ENCODE results near the gene C6orf141.

C6orf141 gene

GRCh38 chr6:49540614-49541013 lies 9.9 kb upstream of the C6orf141 start:
- peak; percentile 21 for DNase-seq (ENCODE audit: low spot score)

- DNase-seq (ENCODE audit: low spot score) = peak; percentile 76
These were observed 9.2 kb upstream of the C6orf141 start for GRCh38 chr6:49541210-49541724.

GRCh38 chr6:49541936-49542335 lies 8.5 kb upstream of the C6orf141 start:
- no peak for DNase-seq (ENCODE audit: low spot score)

- DNase-seq (ENCODE audit: low spot score) = no peak
These were observed 7.2 kb upstream of the C6orf141 start for GRCh38 chr6:49543087-49543858.

- no peak for DNase-seq (ENCODE audit: low spot score)
These were observed 4.1 kb upstream of the C6orf141 start for GRCh38 chr6:49546331-49546730.

GRCh38 chr6:49548613-49549304 lies 1.7 kb upstream of the C6orf141 start:
- DNase-seq (ENCODE audit: low spot score) = no peak

GRCh38 chr6:49549691-49550491 lies 577 bp upstream of the C6orf141 start:
- DNase-seq (ENCODE audit: low spot score) = peak; percentile 58

- peak; percentile 65 for DNase-seq (ENCODE audit: low spot score)
These were observed 804 bp downstream of the C6orf141 start for GRCh38 chr6:49551078-49551865.

- DNase-seq (ENCODE audit: low spot score) = no peak
These were observed 1.3 kb downstream of the C6orf141 start for GRCh38 chr6:49551866-49552129.

GRCh38 chr6:49552596-49552995 lies 2.1 kb downstream of the C6orf141 start:
- DNase-seq (ENCODE audit: low spot score) = no peak

- DNase-seq (ENCODE audit: low spot score) = no peak
These were observed 2.9 kb downstream of the C6orf141 start for GRCh38 chr6:49553384-49553783.

- no peak for DNase-seq (ENCODE audit: low spot score)
These were observed 5.5 kb downstream of the C6orf141 start for GRCh38 chr6:49555951-49556350.

GRCh38 chr6:49556429-49556837 lies 6.0 kb downstream of the C6orf141 start:
- peak; percentile 67 for DNase-seq (ENCODE audit: low spot score)

GRCh38 chr6:49557177-49557576 lies 6.7 kb downstream of the C6orf141 start:
- DNase-seq (ENCODE audit: low spot score) = no peak

GRCh38 chr6:49558238-49558637 lies 7.8 kb downstream of the C6orf141 start:
- DNase-seq (ENCODE audit: low spot score) = no peak

- no peak for DNase-seq (ENCODE audit: low spot score)
These were observed 12.8 kb downstream of the C6orf141 start for GRCh38 chr6:49563006-49563886.

- peak; percentile 44 for DNase-seq (ENCODE audit: low spot score)
These were observed 14.1 kb downstream of the C6orf141 start for GRCh38 chr6:49564552-49564951.

- no peak for DNase-seq (ENCODE audit: low spot score)
These were observed 14.8 kb downstream of the C6orf141 start for GRCh38 chr6:49565261-49565660.

- DNase-seq (ENCODE audit: low spot score) = peak; percentile 53
These were observed 15.4 kb downstream of the C6orf141 start for GRCh38 chr6:49565855-49566254.

- peak; percentile 25 for DNase-seq (ENCODE audit: low spot score)
These were observed 20.1 kb downstream of the C6orf141 start for GRCh38 chr6:49570474-49571079.

Measured in COLO829 (cell line).